HG03103 (cell line): ENCODE measurements around the gene UGDH.
"Not testable (repeated sequence)": the region's sequence is repeated elsewhere in the genome, so short reads cannot be mapped to it uniquely, and the experiment has no call there.

ENCODE experiments used
- ATAC-seq: cut with Tn5 transposase; IDR thresholded peaks from one replicate; pipeline ENCODE4 v1.9.1; 2021; ENCODE audit warnings: low read depth; ENCODE audit not compliant: unreplicated experiment

UGDH gene

GRCh38 chr4:39497909-39498726, 29.1 kb downstream of the UGDH start:
- no peak for ATAC-seq

GRCh38 chr4:39495446-39496213, 31.6 kb downstream of the UGDH start:
- no peak for ATAC-seq

GRCh38 chr4:39494354-39494753, 32.9 kb downstream of the UGDH start:
- no peak for ATAC-seq

GRCh38 chr4:39490322-39490721, 36.9 kb downstream of the UGDH start:
- no peak for ATAC-seq

GRCh38 chr4:39486221-39486804, 40.9 kb downstream of the UGDH start:
- ATAC-seq: no peak

GRCh38 chr4:39484582-39485272, 42.5 kb downstream of the UGDH start:
- no peak for ATAC-seq

GRCh38 chr4:39480902-39481695, 46.1 kb downstream of the UGDH start:
- ATAC-seq: no peak

- no peak for ATAC-seq
Observed at GRCh38 chr4:39480251-39480650, 47.0 kb downstream of the UGDH start.

GRCh38 chr4:39476187-39476895, 50.9 kb downstream of the UGDH start:
- ATAC-seq: no peak

GRCh38 chr4:39472396-39472795, 54.8 kb downstream of the UGDH start:
- ATAC-seq: no peak

- no peak for ATAC-seq
Observed at GRCh38 chr4:39470402-39470801, 56.8 kb downstream of the UGDH start.

- ATAC-seq: peak; percentile 63
Observed at GRCh38 chr4:39469429-39470077, 57.7 kb downstream of the UGDH start.

- no peak for ATAC-seq
Observed at GRCh38 chr4:39467464-39467863, 59.8 kb downstream of the UGDH start.

GRCh38 chr4:39466747-39467146, 60.5 kb downstream of the UGDH start:
- no peak for ATAC-seq

- no peak for ATAC-seq
Observed at GRCh38 chr4:39464886-39465501, 62.2 kb downstream of the UGDH start.

GRCh38 chr4:39458505-39459300, 68.5 kb downstream of the UGDH start, which contains the start of the genes LIAS and RPL9:
Gene LIAS (plus strand): TSS chr4:39459056. CDS start chr4:39459118, 62 bp downstream.
Gene RPL9 (minus strand): TSS chr4:39458922. CDS start chr4:39458439, 483 bp downstream.
- ATAC-seq: peak; percentile 73

GRCh38 chr4:39458161-39458504, 69.1 kb downstream of the UGDH start:
- not testable (repeated sequence) for ATAC-seq
